ENCODE measurements around the gene FBXO44.
"Not testable (repeated sequence)": the region's sequence is repeated elsewhere in the genome, so short reads cannot be mapped to it uniquely, and the experiment has no call there.

The FBXO44 gene, protein sequence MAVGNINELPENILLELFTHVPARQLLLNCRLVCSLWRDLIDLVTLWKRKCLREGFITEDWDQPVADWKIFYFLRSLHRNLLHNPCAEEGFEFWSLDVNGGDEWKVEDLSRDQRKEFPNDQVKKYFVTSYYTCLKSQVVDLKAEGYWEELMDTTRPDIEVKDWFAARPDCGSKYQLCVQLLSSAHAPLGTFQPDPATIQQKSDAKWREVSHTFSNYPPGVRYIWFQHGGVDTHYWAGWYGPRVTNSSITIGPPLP

DNA sequence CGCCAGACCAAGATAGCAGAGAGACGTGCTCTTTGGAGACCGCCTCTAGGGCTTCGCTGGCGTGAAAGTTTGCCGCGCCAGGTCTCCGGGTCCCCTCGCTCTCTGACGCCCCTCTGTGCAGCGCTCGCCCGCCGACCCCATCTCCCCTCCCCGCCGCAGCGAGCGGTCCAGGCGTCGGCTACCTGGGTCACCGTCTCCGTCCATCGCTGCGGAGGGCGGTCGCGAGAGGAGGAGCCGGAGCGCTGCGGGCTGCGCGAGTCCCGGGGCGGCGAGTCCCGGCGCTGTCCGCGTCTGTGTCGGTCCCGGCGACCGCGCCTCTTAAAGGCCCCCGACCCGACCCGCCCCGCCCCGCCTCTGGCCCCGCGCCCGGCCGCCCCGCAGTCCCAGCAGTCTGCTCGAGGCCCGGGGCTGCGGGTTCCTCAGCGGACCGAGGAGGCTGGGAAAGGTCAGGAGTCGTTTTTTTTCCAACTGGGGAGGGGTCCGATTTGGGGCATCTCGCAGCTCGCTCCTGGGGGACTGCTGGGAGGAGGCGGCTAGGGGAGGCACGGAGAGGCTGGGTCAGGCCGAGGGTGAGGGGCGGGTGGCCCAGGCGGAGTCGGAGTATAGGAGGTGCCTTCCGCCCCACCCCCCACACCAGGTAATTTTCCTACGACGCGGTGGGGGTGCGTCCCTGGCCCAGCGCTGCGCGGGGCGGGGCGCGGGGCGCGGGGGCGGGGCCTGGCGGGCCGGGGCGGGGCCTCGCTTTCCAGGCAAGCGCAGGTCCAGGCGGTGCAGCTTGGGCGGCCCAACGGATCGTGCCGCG is at the start of gene FBXO44, which contains the start of gene FBXO2:
TSS of gene FBXO44 (plus strand) at position 741 of the 802 bp plus-strand sequence. CDS start 959 bp downstream, outside the sequence.
TSS of gene FBXO2 (minus strand) at position 293 of the 802 bp plus-strand sequence. CDS start at position 204, 89 bp downstream.
- TF ChIP-seq SP3 (tag by site-specific recombination; IDR thresholded peaks at IDR 0.05) (0 out of 2 replicates have a peak, but pooled peaks have one; percentile 31), ZNF677 (tag by site-specific recombination; IDR thresholded peaks at IDR 0.05) (no peak), ZNF175 (tag by site-specific recombination; IDR thresholded peaks at IDR 0.05) (no peak), KLF8 (tag by site-specific recombination; IDR thresholded peaks at IDR 0.05) (peak; percentile 59), GLIS1 (tag by site-specific recombination; IDR thresholded peaks at IDR 0.05) (0 out of 2 replicates have a peak, but pooled peaks have one; percentile 27), ZSCAN23 (tag by site-specific recombination; IDR thresholded peaks at IDR 0.05) (no peak), GLIS2 (tag by site-specific recombination; IDR thresholded peaks at IDR 0.05) (peak; percentile 44; the same call in 1 of the 2 replicates)
- TF ChIP-seq, protein P1, sequence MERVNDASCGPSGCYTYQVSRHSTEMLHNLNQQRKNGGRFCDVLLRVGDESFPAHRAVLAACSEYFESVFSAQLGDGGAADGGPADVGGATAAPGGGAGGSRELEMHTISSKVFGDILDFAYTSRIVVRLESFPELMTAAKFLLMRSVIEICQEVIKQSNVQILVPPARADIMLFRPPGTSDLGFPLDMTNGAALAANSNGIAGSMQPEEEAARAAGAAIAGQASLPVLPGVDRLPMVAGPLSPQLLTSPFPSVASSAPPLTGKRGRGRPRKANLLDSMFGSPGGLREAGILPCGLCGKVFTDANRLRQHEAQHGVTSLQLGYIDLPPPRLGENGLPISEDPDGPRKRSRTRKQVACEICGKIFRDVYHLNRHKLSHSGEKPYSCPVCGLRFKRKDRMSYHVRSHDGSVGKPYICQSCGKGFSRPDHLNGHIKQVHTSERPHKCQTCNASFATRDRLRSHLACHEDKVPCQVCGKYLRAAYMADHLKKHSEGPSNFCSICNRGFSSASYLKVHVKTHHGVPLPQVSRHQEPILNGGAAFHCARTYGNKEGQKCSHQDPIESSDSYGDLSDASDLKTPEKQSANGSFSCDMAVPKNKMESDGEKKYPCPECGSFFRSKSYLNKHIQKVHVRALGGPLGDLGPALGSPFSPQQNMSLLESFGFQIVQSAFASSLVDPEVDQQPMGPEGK (tag by site-specific recombination; IDR thresholded peaks at IDR 0.05) = peak; percentile 63
- TF ChIP-seq, protein P2, sequence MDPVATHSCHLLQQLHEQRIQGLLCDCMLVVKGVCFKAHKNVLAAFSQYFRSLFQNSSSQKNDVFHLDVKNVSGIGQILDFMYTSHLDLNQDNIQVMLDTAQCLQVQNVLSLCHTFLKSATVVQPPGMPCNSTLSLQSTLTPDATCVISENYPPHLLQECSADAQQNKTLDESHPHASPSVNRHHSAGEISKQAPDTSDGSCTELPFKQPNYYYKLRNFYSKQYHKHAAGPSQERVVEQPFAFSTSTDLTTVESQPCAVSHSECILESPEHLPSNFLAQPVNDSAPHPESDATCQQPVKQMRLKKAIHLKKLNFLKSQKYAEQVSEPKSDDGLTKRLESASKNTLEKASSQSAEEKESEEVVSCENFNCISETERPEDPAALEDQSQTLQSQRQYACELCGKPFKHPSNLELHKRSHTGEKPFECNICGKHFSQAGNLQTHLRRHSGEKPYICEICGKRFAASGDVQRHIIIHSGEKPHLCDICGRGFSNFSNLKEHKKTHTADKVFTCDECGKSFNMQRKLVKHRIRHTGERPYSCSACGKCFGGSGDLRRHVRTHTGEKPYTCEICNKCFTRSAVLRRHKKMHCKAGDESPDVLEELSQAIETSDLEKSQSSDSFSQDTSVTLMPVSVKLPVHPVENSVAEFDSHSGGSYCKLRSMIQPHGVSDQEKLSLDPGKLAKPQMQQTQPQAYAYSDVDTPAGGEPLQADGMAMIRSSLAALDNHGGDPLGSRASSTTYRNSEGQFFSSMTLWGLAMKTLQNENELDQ (tag by site-specific recombination; IDR thresholded peaks at IDR 0.05; ENCODE audit: low read depth) = no peak
- TF ChIP-seq, protein P3, sequence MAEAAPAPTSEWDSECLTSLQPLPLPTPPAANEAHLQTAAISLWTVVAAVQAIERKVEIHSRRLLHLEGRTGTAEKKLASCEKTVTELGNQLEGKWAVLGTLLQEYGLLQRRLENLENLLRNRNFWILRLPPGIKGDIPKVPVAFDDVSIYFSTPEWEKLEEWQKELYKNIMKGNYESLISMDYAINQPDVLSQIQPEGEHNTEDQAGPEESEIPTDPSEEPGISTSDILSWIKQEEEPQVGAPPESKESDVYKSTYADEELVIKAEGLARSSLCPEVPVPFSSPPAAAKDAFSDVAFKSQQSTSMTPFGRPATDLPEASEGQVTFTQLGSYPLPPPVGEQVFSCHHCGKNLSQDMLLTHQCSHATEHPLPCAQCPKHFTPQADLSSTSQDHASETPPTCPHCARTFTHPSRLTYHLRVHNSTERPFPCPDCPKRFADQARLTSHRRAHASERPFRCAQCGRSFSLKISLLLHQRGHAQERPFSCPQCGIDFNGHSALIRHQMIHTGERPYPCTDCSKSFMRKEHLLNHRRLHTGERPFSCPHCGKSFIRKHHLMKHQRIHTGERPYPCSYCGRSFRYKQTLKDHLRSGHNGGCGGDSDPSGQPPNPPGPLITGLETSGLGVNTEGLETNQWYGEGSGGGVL (tag by site-specific recombination; IDR thresholded peaks at IDR 0.05) = peak; percentile 67; the same call in 1 of the 2 replicates
- Histone ChIP-seq H3K27ac (ENCODE audit: extremely low read depth, low read depth, low read length) (no peak within 1 kb of the TSS), H3K4me1 (ENCODE audit: control insufficient read depth, insufficient read depth, low read length) (no peaks in the 10 kb centered on the region), H3K4me3 (ENCODE audit: low read depth, low read length) (peak within 1 kb of the TSS; percentile 65), H3K36me3 (ENCODE audit: control insufficient read depth in 2 of 2, insufficient read depth in 1 of 2, low read length in 2 of 2) (peaks cover 5 to 35% of the 10 kb centered on the region in 2 experiments; a peak in 2 of 3 replicates), H3K9me3 (ENCODE audit: control insufficient read depth, insufficient read depth, low read depth, low read length) (no peaks in the 10 kb centered on the region)
- ChIA-PET CTCF (interaction anchor here (0.7 to 1.9 kb wide), 5 partner anchors 10 to 140 kb away, joined by 3 to 15 read pairs (median 7); partner anchors contain the start of gene FBXO6), POLR2A (interaction anchor here (0.6 to 1.5 kb wide), 3 partner anchors 9 to 351 kb away, joined by 3 to 13 read pairs (median 5); partner anchors contain the start of gene FBXO6)

DNA sequence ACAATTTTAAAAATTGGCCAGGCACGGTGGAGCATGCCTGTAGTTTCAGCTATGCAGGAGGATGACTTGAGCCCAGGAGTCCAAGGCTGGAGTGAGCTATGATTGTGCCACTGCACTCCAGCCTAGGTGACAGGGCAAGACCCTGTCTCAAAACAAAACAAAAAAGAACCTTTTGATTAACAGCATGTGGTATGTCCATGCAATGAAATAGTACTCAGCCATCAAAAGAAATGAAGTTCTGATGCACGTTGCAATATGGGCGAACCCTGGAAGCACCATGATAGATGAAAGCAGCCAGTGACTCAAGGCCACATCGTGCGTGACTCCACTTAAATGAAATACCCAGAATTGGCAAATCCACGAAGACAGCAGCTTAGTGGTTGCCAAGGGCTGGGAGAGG is 47.9 kb upstream of the FBXO44 start:
- no peaks in the 10 kb centered on the region for H3K9me3 ChIP-seq (ENCODE audit: control insufficient read depth, insufficient read depth, low read depth, low read length)
- CTCF ChIA-PET = no interaction called here
- no peak overlapping the region for H3K4me3 ChIP-seq (ENCODE audit: low read depth, low read length)
- POLR2A ChIA-PET = interaction anchor here (0.6 to 0.7 kb wide), 3 partner anchors 7 to 129 kb away, joined by 3 to 4 read pairs (median 3); partner anchors contain the start of gene DISP3
- H3K36me3 ChIP-seq (ENCODE audit: control insufficient read depth in 2 of 2, insufficient read depth in 1 of 2, low read length in 2 of 2) = no peaks in the 10 kb centered on the region
- H3K4me1 ChIP-seq (ENCODE audit: control insufficient read depth, insufficient read depth, low read length) = no peaks in the 10 kb centered on the region
- TF ChIP-seq ZNF37A (tag by site-specific recombination; IDR thresholded peaks at IDR 0.05) = no peak
- peak; percentile 68; the same call in 1 of the 2 replicates for TF ChIP-seq ZNF146 (tag by site-specific recombination; IDR thresholded peaks at IDR 0.05)
- no peak overlapping the region for H3K27ac ChIP-seq (ENCODE audit: extremely low read depth, low read depth, low read length)

DNA sequence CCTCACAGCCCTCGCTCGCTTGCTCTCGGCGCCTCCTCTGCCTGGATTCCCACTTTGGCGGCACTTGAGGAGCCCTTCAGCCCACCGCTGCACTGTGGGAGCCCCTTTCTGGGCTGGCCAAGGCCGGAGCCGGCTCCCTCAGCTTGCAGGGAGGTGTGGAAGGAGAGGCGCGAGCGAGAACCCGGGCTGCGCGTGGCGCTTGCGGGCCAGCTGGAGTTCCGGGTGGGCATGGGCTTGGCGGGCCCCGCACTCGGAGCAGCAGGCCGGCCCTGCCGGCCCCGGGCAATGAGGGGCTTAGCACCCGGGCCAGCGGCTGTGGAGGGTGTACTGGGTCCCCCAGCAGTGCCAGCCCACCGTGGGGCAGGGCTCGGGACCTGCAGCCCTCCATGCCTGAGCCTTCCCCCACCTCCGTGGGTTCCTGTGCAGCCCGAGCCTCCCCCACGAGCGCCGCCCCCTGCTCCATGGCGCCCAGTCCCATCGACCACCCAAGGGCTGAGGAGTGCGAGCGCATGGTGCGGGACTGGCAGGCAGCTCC is 46.0 kb upstream of the FBXO44 start:
- H3K36me3 ChIP-seq (ENCODE audit: control insufficient read depth in 2 of 2, insufficient read depth in 1 of 2, low read length in 2 of 2); H3K27ac ChIP-seq (ENCODE audit: extremely low read depth, low read depth, low read length); H3K9me3 ChIP-seq (ENCODE audit: control insufficient read depth, insufficient read depth, low read depth, low read length); CTCF ChIA-PET; POLR2A ChIA-PET; H3K4me3 ChIP-seq (ENCODE audit: low read depth, low read length); H3K4me1 ChIP-seq (ENCODE audit: control insufficient read depth, insufficient read depth, low read length): not testable (repeated sequence)

DNA sequence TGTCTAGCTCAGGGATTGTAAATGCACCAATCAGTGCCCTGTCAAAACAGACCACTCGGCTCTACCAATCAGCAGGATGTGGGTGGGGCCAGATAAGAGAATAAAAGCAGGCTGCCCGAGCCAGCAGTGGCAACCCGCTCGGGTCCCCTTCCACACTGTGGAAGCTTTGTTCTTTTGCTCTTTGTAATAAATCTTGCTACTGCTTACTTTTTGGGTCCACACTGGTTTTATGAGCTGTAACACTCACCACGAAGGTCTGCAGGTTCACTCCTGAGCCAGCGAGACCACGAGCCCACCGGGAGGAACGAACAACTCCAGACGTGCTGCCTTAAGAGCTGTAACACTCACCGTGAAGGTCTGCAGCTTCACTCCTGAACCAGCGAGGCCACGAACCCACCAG is 45.3 kb upstream of the FBXO44 start:
- H3K4me1 ChIP-seq (ENCODE audit: control insufficient read depth, insufficient read depth, low read length); H3K9me3 ChIP-seq (ENCODE audit: control insufficient read depth, insufficient read depth, low read depth, low read length); CTCF ChIA-PET; H3K4me3 ChIP-seq (ENCODE audit: low read depth, low read length); H3K27ac ChIP-seq (ENCODE audit: extremely low read depth, low read depth, low read length); H3K36me3 ChIP-seq (ENCODE audit: control insufficient read depth in 2 of 2, insufficient read depth in 1 of 2, low read length in 2 of 2); POLR2A ChIA-PET: not testable (repeated sequence)
